HEK293T (cell line): Measurements from ENCODE around the gene VPS37C.

Source experiments
- CTCF ChIA-PET: fragments of 350-600 bp; formaldehyde crosslinking; extraction: SDS; loops from one replicate; lab custom pipeline; 2021; ENCODE audit warnings: antibody characterized with exemption, inconsistent platforms; lab: Yijun Ruan, JAX
- POLR2A ChIA-PET: fragments of 350-600 bp; formaldehyde crosslinking; extraction: SDS; loops from one replicate; lab custom pipeline; 2020; ENCODE audit warnings: antibody characterized with exemption, inconsistent platforms; lab: Yijun Ruan, JAX
- DNase-seq: peaks from one replicate; pipeline ENCODE4 v3.0.0; 2012; ENCODE audit warnings: mixed read lengths; ENCODE audit errors: extremely low spot score
- ARNT ChIP-seq: fragments of 450-650 bp; IDR thresholded peaks from 2 replicates; pipeline ENCODE4 v1.6.1; 2017; ENCODE audit warnings: mild to moderate bottlenecking
- BHLHE40 ChIP-seq: fragments of 450-650 bp; IDR thresholded peaks from 2 replicates; pipeline ENCODE4 v1.6.1; 2016; ENCODE audit warnings: mild to moderate bottlenecking, moderate library complexity, borderline replicate concordance
- CTBP1 ChIP-seq: fragments of 450-650 bp; IDR thresholded peaks from 2 replicates; pipeline ENCODE4 v1.6.1; 2016; ENCODE audit warnings: borderline replicate concordance
- ELF4 ChIP-seq: fragments of 450-650 bp; IDR thresholded peaks from 2 replicates; pipeline ENCODE4 v1.6.1; 2017; ENCODE audit warnings: antibody characterized with exemption
- FOXA1 ChIP-seq: fragments of 450-650 bp; IDR thresholded peaks from 2 replicates; pipeline ENCODE4 v1.6.1; 2016; ENCODE audit warnings: mild to moderate bottlenecking
- FOXK2 ChIP-seq: fragments of 450-650 bp; IDR thresholded peaks from 2 replicates; pipeline ENCODE4 v1.6.1; 2016; ENCODE audit warnings: mild to moderate bottlenecking
- FOXM1 ChIP-seq: fragments of 450-650 bp; IDR thresholded peaks from 2 replicates; pipeline ENCODE4 v1.6.1; 2017; ENCODE audit warnings: mild to moderate bottlenecking, borderline replicate concordance
- HDGF ChIP-seq: fragments of 450-650 bp; IDR thresholded peaks from 2 replicates; pipeline ENCODE4 v1.6.1; 2017; ENCODE audit warnings: antibody characterized with exemption, borderline replicate concordance
- L3MBTL2 ChIP-seq: fragments of 450-650 bp; conservative IDR thresholded peaks from 2 replicates; pipeline ENCODE4 v1.6.1; 2016; ENCODE audit warnings: mild to moderate bottlenecking
- LEF1 ChIP-seq: fragments of 450-650 bp; IDR thresholded peaks from 2 replicates; pipeline ENCODE4 v1.6.1; 2017; ENCODE audit warnings: mild to moderate bottlenecking, borderline replicate concordance
- NFRKB ChIP-seq: fragments of 450-650 bp; IDR thresholded peaks from 2 replicates; pipeline ENCODE4 v1.6.1; 2016; ENCODE audit warnings: mild to moderate bottlenecking, moderate library complexity
- PKNOX1 ChIP-seq: fragments of 450-650 bp; IDR thresholded peaks from 2 replicates; pipeline ENCODE4 v1.6.1; 2016
- SP1 ChIP-seq: fragments of 450-650 bp; IDR thresholded peaks from 2 replicates; pipeline ENCODE4 v1.6.1; 2017
- SUZ12 ChIP-seq: fragments of 450-650 bp; IDR thresholded peaks from 2 replicates; pipeline ENCODE4 v1.6.1; 2016; ENCODE audit warnings: mild to moderate bottlenecking
- TARDBP ChIP-seq: fragments of 450-650 bp; IDR thresholded peaks from 2 replicates; pipeline ENCODE4 v1.6.1; 2016
- ZNF384 ChIP-seq: fragments of 450-650 bp; IDR thresholded peaks from 2 replicates; pipeline ENCODE4 v1.6.1; 2016

VPS37C gene

DNA sequence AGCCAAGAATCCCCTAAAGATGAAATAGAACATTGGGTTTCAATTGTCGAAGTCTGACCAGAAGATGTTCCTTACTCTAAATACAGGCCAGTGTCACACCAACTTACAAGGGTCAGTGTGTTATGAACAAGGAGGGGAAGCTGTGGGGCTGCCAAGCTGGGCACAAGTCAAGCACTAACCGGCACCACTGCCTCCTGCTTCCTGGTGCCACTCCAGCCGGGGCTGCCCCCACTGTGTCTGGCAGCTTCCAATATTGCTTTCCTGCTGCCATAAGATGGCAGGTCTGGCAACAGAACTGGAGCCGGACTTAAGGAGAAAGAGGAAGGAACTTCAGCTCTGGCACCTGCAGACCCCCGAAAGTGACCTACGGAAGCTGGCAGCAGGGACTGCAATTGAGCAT, 13.7 kb upstream of the VPS37C start:
- no peak for DNase-seq
- ChIA-PET POLR2A (interaction anchor here (2.2 kb wide), 1 partner anchor 14 kb away, joined by 6 read pairs; the partner anchor contains the start of gene VPS37C), CTCF (no interaction called here)
- TF ChIP-seq FOXA1 (no peak), HDGF (no peak), PKNOX1 (no peak), FOXK2 (no peak), SP1 (no peak), CTBP1 (no peak), TARDBP (no peak), LEF1 (no peak), ZNF384 (no peak), ARNT (no peak)

DNA sequence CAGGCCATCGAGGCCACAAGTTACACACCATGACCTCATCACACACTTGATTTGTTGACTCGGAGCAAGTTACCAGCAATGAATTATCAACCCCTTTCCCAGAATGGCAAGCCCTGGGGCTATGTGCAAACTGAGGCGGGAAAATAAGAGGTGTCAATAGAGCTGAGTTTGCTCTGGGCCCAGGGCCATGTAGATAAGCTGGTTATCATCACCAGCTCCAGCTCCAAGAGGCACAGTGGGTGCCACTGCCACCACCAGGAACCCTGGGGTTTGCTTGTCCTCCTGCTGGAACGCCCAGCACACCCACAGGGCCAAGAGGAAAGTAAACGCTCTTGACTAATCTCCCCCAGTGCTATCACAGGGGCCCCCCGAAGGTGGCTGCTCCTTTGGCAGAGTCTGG, 13.0 kb upstream of the VPS37C start:
- CTCF ChIA-PET = interaction anchor here (0.8 kb wide), 1 partner anchor 34 kb away, joined by 3 read pairs; no protein-coding TSS in a partner anchor
- no peak for DNase-seq
- POLR2A ChIA-PET = interaction anchor here (2.2 kb wide), 1 partner anchor 13 kb away, joined by 6 read pairs; the partner anchor contains the start of gene VPS37C
- TF ChIP-seq HDGF = no peak
- TF ChIP-seq BHLHE40 = no peak
- no peak for TF ChIP-seq LEF1
- TF ChIP-seq ELF4 = no peak
- TF ChIP-seq SP1 = no peak
- TF ChIP-seq ZNF384 = no peak
- TF ChIP-seq PKNOX1 = no peak
- no peak for TF ChIP-seq FOXA1
- no peak for TF ChIP-seq CTBP1
- no peak for TF ChIP-seq FOXM1
- TF ChIP-seq ARNT = no peak

DNA sequence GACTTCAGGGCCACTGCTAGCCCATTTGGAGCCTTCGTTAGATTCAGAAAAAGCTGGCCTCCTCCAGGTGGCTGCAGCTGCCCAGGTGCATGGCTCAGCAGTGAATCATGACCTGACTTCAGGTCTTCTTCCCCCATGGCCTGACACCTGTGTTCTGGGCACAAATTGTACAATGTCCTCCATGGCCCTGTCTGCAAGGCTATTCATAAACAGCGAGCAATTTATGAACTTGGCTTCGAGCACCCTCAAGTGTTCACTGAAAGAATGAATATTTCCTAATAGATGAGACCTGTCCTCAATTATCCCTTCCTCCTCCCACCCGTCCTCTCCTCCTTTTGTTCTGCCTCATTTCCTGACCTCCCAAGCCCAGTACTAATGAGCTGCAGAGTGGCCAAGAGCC, 12.2 kb upstream of the VPS37C start:
- TF ChIP-seq SUZ12 (no peak), PKNOX1 (no peak), ZNF384 (no peak), L3MBTL2 (no peak), HDGF (no peak), TARDBP (no peak), BHLHE40 (no peak), FOXM1 (no peak), SP1 (no peak), ARNT (no peak)
- POLR2A ChIA-PET = interaction anchor here (2.2 kb wide), 1 partner anchor 12 kb away, joined by 6 read pairs; the partner anchor contains the start of gene VPS37C
- CTCF ChIA-PET = interaction anchor here (0.8 kb wide), 1 partner anchor 33 kb away, joined by 3 read pairs; no protein-coding TSS in a partner anchor
- no peak for DNase-seq

- DNase-seq = no peak
- TF ChIP-seq NFRKB (no peak), FOXK2 (no peak), BHLHE40 (no peak), CTBP1 (no peak), PKNOX1 (no peak), FOXM1 (no peak), TARDBP (no peak), SP1 (no peak), ARNT (no peak), LEF1 (no peak), SUZ12 (no peak), ZNF384 (no peak), FOXA1 (no peak), ELF4 (no peak), HDGF (no peak), L3MBTL2 (no peak)
- CTCF ChIA-PET = no interaction called here
- POLR2A ChIA-PET = no interaction called here
Observed at GRCh38 chr11:61172888-61173287, 11.7 kb upstream of the VPS37C start.

DNA sequence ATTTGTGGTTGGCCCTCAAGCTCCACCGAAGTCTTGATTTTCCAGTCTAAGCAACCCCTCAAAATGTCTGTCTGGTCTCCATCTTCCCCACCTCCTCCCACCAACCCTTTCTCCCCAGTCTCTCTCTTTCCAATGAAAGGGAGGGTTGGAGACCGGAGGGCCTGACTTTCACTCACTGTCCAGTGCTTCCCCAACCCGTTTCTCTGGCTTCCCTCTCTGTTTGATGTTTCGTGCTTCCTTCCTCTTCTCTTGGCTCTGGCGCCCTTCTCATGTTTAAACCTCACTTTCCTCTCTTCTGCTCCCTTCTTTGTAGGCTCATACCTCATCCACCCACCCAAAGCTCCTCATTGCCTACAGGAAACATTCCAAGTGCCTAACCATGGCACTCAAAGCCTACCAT, 11.1 kb upstream of the VPS37C start:
- TF ChIP-seq TARDBP (no peak), CTBP1 (no peak), FOXM1 (no peak), PKNOX1 (no peak)
- DNase-seq = no peak
- CTCF ChIA-PET = no interaction called here

DNA sequence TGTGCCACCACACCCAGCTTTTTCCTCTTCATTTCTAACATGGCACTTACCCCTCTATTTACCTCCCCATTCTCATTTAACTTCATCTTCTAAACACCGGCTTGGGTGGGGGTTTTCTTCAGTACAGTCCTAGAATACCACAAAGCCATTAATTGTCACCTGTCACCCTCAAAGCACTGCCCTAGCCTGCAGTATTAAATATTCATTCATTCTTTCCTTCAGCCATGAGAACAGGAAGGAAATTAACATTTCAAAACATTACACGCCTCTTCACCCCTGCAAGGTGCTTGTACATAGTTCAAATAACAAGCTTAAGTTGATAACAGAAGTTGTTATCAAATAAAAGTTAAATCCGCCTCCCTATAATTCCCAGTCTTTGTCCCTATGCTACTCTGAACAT, 10.7 kb upstream of the VPS37C start:
- TF ChIP-seq CTBP1 = no peak
- no peak for TF ChIP-seq ZNF384
- TF ChIP-seq BHLHE40 = no peak
- no peak for TF ChIP-seq NFRKB
- no peak for TF ChIP-seq PKNOX1
- no peak for TF ChIP-seq L3MBTL2
- no peak for TF ChIP-seq FOXK2
- no peak for DNase-seq
- ChIA-PET CTCF (no interaction called here), POLR2A (no interaction called here)

More for the DNA sequence above, 11.1 kb upstream of the VPS37C start:
- POLR2A ChIA-PET = no interaction called here
